T-helper 22 cell (primary cell): ENCODE results near the gene MTHFD1.

ENCODE experiments used
- DNase-seq: peaks from one replicate; pipeline ENCODE4 v3.0.0-alpha.2; 2020; ENCODE audit warnings: low read depth

Gene MTHFD1

GRCh38 chr14:64407329-64407728 lies 19.2 kb downstream of the MTHFD1 start:
- no peak for DNase-seq

- no peak for DNase-seq
Measured at GRCh38 chr14:64409126-64409920, 21.2 kb downstream of the MTHFD1 start.

- DNase-seq = no peak
Measured at GRCh38 chr14:64410084-64410774, 22.1 kb downstream of the MTHFD1 start.

GRCh38 chr14:64411001-64411400 lies 22.8 kb downstream of the MTHFD1 start:
- no peak for DNase-seq

GRCh38 chr14:64412237-64412636 lies 24.1 kb downstream of the MTHFD1 start:
- DNase-seq = no peak

GRCh38 chr14:64416348-64416932 lies 28.3 kb downstream of the MTHFD1 start:
- DNase-seq = no peak

GRCh38 chr14:64417055-64417770 lies 29.1 kb downstream of the MTHFD1 start:
- DNase-seq = no peak

- DNase-seq = no peak
Measured at GRCh38 chr14:64417771-64418125, 29.6 kb downstream of the MTHFD1 start.

GRCh38 chr14:64419003-64419402 lies 30.9 kb downstream of the MTHFD1 start:
- DNase-seq = no peak

GRCh38 chr14:64421166-64421565 lies 33.0 kb downstream of the MTHFD1 start:
- DNase-seq = no peak

- no peak for DNase-seq
Measured at GRCh38 chr14:64422005-64422404, 33.9 kb downstream of the MTHFD1 start.

GRCh38 chr14:64422756-64423155 lies 34.6 kb downstream of the MTHFD1 start:
- DNase-seq = no peak

GRCh38 chr14:64423987-64424386 lies 35.8 kb downstream of the MTHFD1 start:
- DNase-seq = no peak

GRCh38 chr14:64434528-64434927 lies 46.4 kb downstream of the MTHFD1 start:
- DNase-seq = no peak

GRCh38 chr14:64438181-64438841 lies 50.2 kb downstream of the MTHFD1 start:
- no peak for DNase-seq

GRCh38 chr14:64439141-64439540 lies 51.0 kb downstream of the MTHFD1 start:
- DNase-seq = no peak

- no peak for DNase-seq
Measured at GRCh38 chr14:64440494-64440893, 52.3 kb downstream of the MTHFD1 start.

GRCh38 chr14:64442300-64442988 lies 54.3 kb downstream of the MTHFD1 start:
- no peak for DNase-seq

- DNase-seq = no peak
Measured at GRCh38 chr14:64444140-64444539, 56.0 kb downstream of the MTHFD1 start.

- DNase-seq = peak; percentile 13
Measured at GRCh38 chr14:64444984-64445845, 57.1 kb downstream of the MTHFD1 start.
